Measurements from ENCODE around the gene EID2.
A peak's percentile ranks its signal among the peaks of the same experiment; 100 is the strongest.

Gene EID2

GRCh38 chr19:39553082-39553652 lies 13.2 kb upstream of the EID2 start:
- Histone ChIP-seq H2AFZ (ENCODE audit: low read depth) (no peak overlapping the region), H3K9ac (no peak overlapping the region), H3K4me2 (no peak overlapping the region), H3K27ac (no peak overlapping the region), H4K20me1 (ENCODE audit: insufficient read depth) (no peaks in the 10 kb centered on the region), H3K36me3 (ENCODE audit: insufficient read depth) (no peaks in the 10 kb centered on the region), H3K27me3 (ENCODE audit: insufficient read depth, low read depth) (no peaks in the 10 kb centered on the region), H3K79me2 (ENCODE audit: insufficient read depth, low read depth) (no peaks in the 10 kb centered on the region), H3K4me3 (IDR thresholded peaks at IDR 0.05; ENCODE audit: insufficient read depth, low read depth, low read length) (no peak overlapping the region), H3K4me1 (ENCODE audit: low read depth, poor library complexity, severe bottlenecking) (peaks cover 27% of the 10 kb centered on the region)
- no peak for TF ChIP-seq CTCF (conservative IDR thresholded peaks at IDR 0.05; ENCODE audit: low read depth, low read length)

- no peak for TF ChIP-seq CTCF (conservative IDR thresholded peaks at IDR 0.05; ENCODE audit: low read depth, low read length)
- Histone ChIP-seq H3K4me2 (0 out of 2 replicates have a peak overlapping the region, but pooled peaks have one; percentile 38), H3K36me3 (ENCODE audit: insufficient read depth) (no peaks in the 10 kb centered on the region), H3K4me1 (ENCODE audit: low read depth, poor library complexity, severe bottlenecking) (peaks cover 16% of the 10 kb centered on the region), H4K20me1 (ENCODE audit: insufficient read depth) (no peaks in the 10 kb centered on the region), H2AFZ (ENCODE audit: low read depth) (no peak overlapping the region), H3K27me3 (ENCODE audit: insufficient read depth, low read depth) (no peaks in the 10 kb centered on the region), H3K4me3 (IDR thresholded peaks at IDR 0.05; ENCODE audit: insufficient read depth, low read depth, low read length) (no peak overlapping the region), H3K79me2 (ENCODE audit: insufficient read depth, low read depth) (no peaks in the 10 kb centered on the region), H3K27ac (no peak overlapping the region), H3K9ac (no peak overlapping the region)
Measured at GRCh38 chr19:39550197-39550596, 10.2 kb upstream of the EID2 start.

- Histone ChIP-seq H3K4me2 (no peak overlapping the region), H4K20me1 (ENCODE audit: insufficient read depth) (no peaks in the 10 kb centered on the region), H3K27me3 (ENCODE audit: insufficient read depth, low read depth) (no peaks in the 10 kb centered on the region), H3K27ac (no peak overlapping the region), H3K9ac (no peak overlapping the region), H3K4me3 (IDR thresholded peaks at IDR 0.05; ENCODE audit: insufficient read depth, low read depth, low read length) (no peak overlapping the region), H3K36me3 (ENCODE audit: insufficient read depth) (no peaks in the 10 kb centered on the region), H2AFZ (ENCODE audit: low read depth) (no peak overlapping the region), H3K4me1 (ENCODE audit: low read depth, poor library complexity, severe bottlenecking) (peaks cover 1% of the 10 kb centered on the region), H3K79me2 (ENCODE audit: insufficient read depth, low read depth) (no peaks in the 10 kb centered on the region)
- TF ChIP-seq CTCF (conservative IDR thresholded peaks at IDR 0.05; ENCODE audit: low read depth, low read length) = no peak
Measured at GRCh38 chr19:39546599-39546998, 6.6 kb upstream of the EID2 start.

DNA sequence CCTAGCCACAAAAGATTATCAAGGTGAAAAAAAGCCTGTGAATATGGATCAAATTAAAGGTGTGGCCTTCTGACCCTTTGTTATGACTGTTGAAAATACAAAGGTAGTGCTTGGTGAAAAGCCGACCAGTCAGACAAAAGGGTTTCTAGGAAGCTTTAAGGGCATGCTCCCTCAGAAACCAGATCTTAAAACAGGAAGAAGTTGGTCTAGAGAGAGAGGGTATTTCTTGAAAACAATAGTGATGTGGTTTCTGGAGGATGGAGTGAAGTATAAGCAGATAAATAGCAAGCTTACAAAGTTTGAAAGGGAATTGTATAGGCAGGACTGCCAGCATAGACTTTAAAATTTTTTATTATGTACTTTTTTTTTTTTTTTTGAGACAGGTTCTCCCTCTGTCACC lies 5.0 kb upstream of the EID2 start:
- Histone ChIP-seq H2AFZ (ENCODE audit: low read depth) (no peak overlapping the region), H3K36me3 (ENCODE audit: insufficient read depth) (no peaks in the 10 kb centered on the region), H3K79me2 (ENCODE audit: insufficient read depth, low read depth) (no peaks in the 10 kb centered on the region), H4K20me1 (ENCODE audit: insufficient read depth) (no peaks in the 10 kb centered on the region), H3K9ac (no peak overlapping the region), H3K4me1 (ENCODE audit: low read depth, poor library complexity, severe bottlenecking) (peaks cover 5% of the 10 kb centered on the region), H3K4me3 (IDR thresholded peaks at IDR 0.05; ENCODE audit: insufficient read depth, low read depth, low read length) (no peak overlapping the region), H3K4me2 (no peak overlapping the region), H3K27me3 (ENCODE audit: insufficient read depth, low read depth) (no peaks in the 10 kb centered on the region), H3K27ac (no peak overlapping the region)
- no peak for TF ChIP-seq CTCF (conservative IDR thresholded peaks at IDR 0.05; ENCODE audit: low read depth, low read length)

All from KMS-11 (cell line).